ENCODE data around the gene EZH2.

The EZH2 gene

GRCh38 chr7:148905093-148905666 lies 21.1 kb upstream of the EZH2 start:
- H3K27ac ChIP-seq, result no peak overlapping the region
- TF ChIP-seq CTCF (conservative IDR thresholded peaks at IDR 0.05; ENCODE audit: low read depth), result no peak
- DNase-seq (ENCODE audit: low spot score), result no peak
- ChIA-PET POLR2A (ENCODE audit: low non-redundant PET) (no interaction called here), CTCF (no interaction called here)

- H3K27ac ChIP-seq, result no peak overlapping the region
- CTCF ChIA-PET, result interaction anchor here (0.8 kb wide), 1 partner anchor 38 kb away, joined by 3 read pairs; no protein-coding TSS in a partner anchor
- DNase-seq (ENCODE audit: low spot score), result no peak
- TF ChIP-seq CTCF (conservative IDR thresholded peaks at IDR 0.05; ENCODE audit: low read depth), result no peak
- POLR2A ChIA-PET (ENCODE audit: low non-redundant PET), result no interaction called here
These were observed 19.4 kb upstream of the EZH2 start for GRCh38 chr7:148903504-148903903.

GRCh38 chr7:148901178-148901577 lies 17.1 kb upstream of the EZH2 start:
- peak; percentile 24 for DNase-seq (ENCODE audit: low spot score)
- peak overlapping the region; percentile 55 for H3K27ac ChIP-seq
- no peak for TF ChIP-seq CTCF (conservative IDR thresholded peaks at IDR 0.05; ENCODE audit: low read depth)
- CTCF ChIA-PET, result no interaction called here
- POLR2A ChIA-PET (ENCODE audit: low non-redundant PET), result no interaction called here

- CTCF ChIA-PET, result no interaction called here
- no peak for DNase-seq (ENCODE audit: low spot score)
- POLR2A ChIA-PET (ENCODE audit: low non-redundant PET), result no interaction called here
- no peak overlapping the region for H3K27ac ChIP-seq
- TF ChIP-seq CTCF (conservative IDR thresholded peaks at IDR 0.05; ENCODE audit: low read depth), result no peak
These were observed 14.9 kb upstream of the EZH2 start for GRCh38 chr7:148898845-148899484.

GRCh38 chr7:148894591-148894990 lies 10.5 kb upstream of the EZH2 start:
- ChIA-PET POLR2A (ENCODE audit: low non-redundant PET) (no interaction called here), CTCF (interaction anchor here (0.6 kb wide), 1 partner anchor 722 kb away, joined by 4 read pairs; no protein-coding TSS in a partner anchor)
- no peak overlapping the region for H3K27ac ChIP-seq
- TF ChIP-seq CTCF (conservative IDR thresholded peaks at IDR 0.05; ENCODE audit: low read depth), result no peak
- DNase-seq (ENCODE audit: low spot score), result no peak

- no peak for TF ChIP-seq CTCF (conservative IDR thresholded peaks at IDR 0.05; ENCODE audit: low read depth)
- no peak for DNase-seq (ENCODE audit: low spot score)
- CTCF ChIA-PET, result interaction anchor here (0.7 kb wide), 1 partner anchor 114 kb away, joined by 4 read pairs; no protein-coding TSS in a partner anchor
- POLR2A ChIA-PET (ENCODE audit: low non-redundant PET), result no interaction called here
- no peak overlapping the region for H3K27ac ChIP-seq
These were observed 9.0 kb upstream of the EZH2 start for GRCh38 chr7:148893071-148893470.

Data from RWPE1 (cell line).